PC-9 (cell line): ENCODE measurements around the gene TVP23B.
"Not testable (repeated sequence)": the region's sequence is repeated elsewhere in the genome, so short reads cannot be mapped to it uniquely, and the experiment has no call there.

Experiments
- CTCF ChIP-seq: fragments of 200-600 bp; sonication (generic); conservative IDR thresholded peaks from 2 replicates; pipeline ENCODE4 v1.6.1; 2017; ENCODE audit warnings: mixed run types, antibody characterized with exemption, mild to moderate bottlenecking, moderate library complexity
- EZH2 ChIP-seq: fragments of 200-600 bp; sonication (generic); IDR thresholded peaks from 2 replicates; pipeline ENCODE4 v1.8.0; 2017; ENCODE audit warnings: antibody characterized with exemption, low read depth

DNA sequence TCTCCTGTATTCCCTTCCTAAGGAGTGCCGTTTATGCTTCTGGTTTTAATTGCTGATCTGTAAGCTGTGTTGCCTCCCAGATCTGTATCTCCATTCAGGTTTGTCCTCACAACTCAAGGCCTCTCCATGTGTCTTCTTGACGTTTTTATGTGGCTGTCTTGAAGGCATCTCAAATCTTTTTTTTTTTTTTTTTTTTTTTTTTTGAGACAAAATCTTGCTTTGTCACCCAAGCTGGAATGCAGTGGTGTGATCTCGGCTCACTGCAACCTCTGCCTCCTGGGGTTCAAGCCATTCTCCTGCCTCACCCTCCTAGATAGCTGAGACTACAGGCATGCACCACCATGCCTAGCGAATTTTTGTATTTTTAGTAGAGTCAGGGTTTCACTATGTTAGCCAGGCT lies 13.9 kb downstream of the TVP23B start:
- TF ChIP-seq CTCF, EZH2: not testable (repeated sequence)
